Osteoblast (primary cell): ENCODE results near the gene TLL1. TPM values are rescaled to one million over a fixed set of nuclear protein-coding genes. Genes with fewer than 3 reads are reported as not detected.

ENCODE experiments used
- DNase-seq: peaks from one replicate; pipeline ENCODE4 v3.0.0; 2011; ENCODE audit warnings: low spot score, mixed read lengths; ENCODE audit not compliant: insufficient read length; ENCODE audit errors: missing footprints
- H2AFZ ChIP-seq: 2 replicates; pipeline ENCODE4 v1.6.0; 2011; ENCODE audit warnings: mild to moderate bottlenecking, low read length
- H3K27ac ChIP-seq: 2 replicates; pipeline ENCODE4 v1.5.1; 2011; ENCODE audit warnings: mild to moderate bottlenecking, low read depth, low read length, moderate library complexity
- H3K27me3 ChIP-seq: 2 replicates; pipeline ENCODE4 v1.6.0; 2012; ENCODE audit warnings: mild to moderate bottlenecking, control low read depth, inconsistent platforms, low read length, moderate library complexity; ENCODE audit not compliant: insufficient read depth
- H3K36me3 ChIP-seq: 2 replicates; pipeline ENCODE4 v1.5.1; 2011; ENCODE audit warnings: mild to moderate bottlenecking, low read length, control low read depth, moderate library complexity; ENCODE audit not compliant: insufficient read depth
- H3K4me1 ChIP-seq: 2 replicates; pipeline ENCODE4 v1.5.1; 2011; ENCODE audit warnings: mild to moderate bottlenecking, low read length, control low read depth, moderate library complexity; ENCODE audit not compliant: insufficient read depth
- H3K4me2 ChIP-seq: 2 replicates; pipeline ENCODE4 v1.6.0; 2011; ENCODE audit warnings: mild to moderate bottlenecking, low read length; ENCODE audit not compliant: insufficient read depth
- H3K4me3 ChIP-seq: fragments of 200-600 bp; sonication (generic); 3 replicates; pipeline ENCODE4 v1.5.1; 2012; ENCODE audit warnings: mild to moderate bottlenecking, low read length, inconsistent platforms; ENCODE audit not compliant: insufficient read depth
- H3K79me2 ChIP-seq: 2 replicates; pipeline ENCODE4 v1.6.0; 2012; ENCODE audit warnings: mild to moderate bottlenecking, low read length, control low read depth, inconsistent platforms; ENCODE audit not compliant: insufficient read depth
- H3K9me3 ChIP-seq: 2 replicates; pipeline ENCODE4 v1.5.1; 2011; ENCODE audit warnings: low read depth, low read length, control low read depth
- H4K20me1 ChIP-seq: 2 replicates; pipeline ENCODE4 v1.6.0; 2012; ENCODE audit warnings: mild to moderate bottlenecking, low read length, control low read depth; ENCODE audit not compliant: insufficient read depth
- CTCF ChIP-seq: IDR thresholded peaks from 2 replicates; pipeline ENCODE4 v1.5.1; 2011; ENCODE audit warnings: mild to moderate bottlenecking, low read depth, low read length, moderate library complexity; ENCODE audit errors: extremely low read depth
- total RNA-seq: library from RNA; depleted of rRNA; stranded (reverse); fragments of >200 nt; gene quantifications from 2 replicates; pipeline ENCODE4 v1.2.3, GENCODE V29; 2012

The TLL1 gene
- total RNA-seq, 1 donor = 0.36 TPM

- H3K27ac ChIP-seq = no peak overlapping the region
- no peaks in the 10 kb centered on the region for H3K27me3 ChIP-seq
- no peak for TF ChIP-seq CTCF
- no peak overlapping the region for H2AFZ ChIP-seq
- no peaks in the 10 kb centered on the region for H3K36me3 ChIP-seq
- H3K4me1 ChIP-seq = no peaks in the 10 kb centered on the region
- H3K79me2 ChIP-seq = no peaks in the 10 kb centered on the region
- no peak for DNase-seq
- H3K9me3 ChIP-seq = no peaks in the 10 kb centered on the region
- no peaks in the 10 kb centered on the region for H4K20me1 ChIP-seq
- no peak overlapping the region for H3K4me2 ChIP-seq
- H3K4me3 ChIP-seq = no peak overlapping the region
Observed at GRCh38 chr4:165971446-165971845, 98.4 kb downstream of the TLL1 start.

- Histone ChIP-seq H2AFZ (no peak overlapping the region), H3K79me2 (no peaks in the 10 kb centered on the region), H4K20me1 (no peaks in the 10 kb centered on the region), H3K27me3 (no peaks in the 10 kb centered on the region), H3K27ac (no peak overlapping the region), H3K36me3 (no peaks in the 10 kb centered on the region), H3K4me1 (no peaks in the 10 kb centered on the region), H3K4me2 (no peak overlapping the region), H3K4me3 (no peak overlapping the region), H3K9me3 (no peaks in the 10 kb centered on the region)
- no peak for DNase-seq
- no peak for TF ChIP-seq CTCF
Observed at GRCh38 chr4:165971933-165972332, 98.9 kb downstream of the TLL1 start.

GRCh38 chr4:165972747-165973146 lies 99.7 kb downstream of the TLL1 start:
- TF ChIP-seq CTCF = no peak
- H2AFZ ChIP-seq = no peak overlapping the region
- peak; percentile 23 for DNase-seq

GRCh38 chr4:165982934-165983333 lies 109.9 kb downstream of the TLL1 start:
- H3K4me3 ChIP-seq = no peak overlapping the region
- no peak for TF ChIP-seq CTCF
- no peak for DNase-seq
- H3K79me2 ChIP-seq = no peaks in the 10 kb centered on the region
- H3K27me3 ChIP-seq = no peaks in the 10 kb centered on the region
- no peaks in the 10 kb centered on the region for H4K20me1 ChIP-seq
- no peak overlapping the region for H3K4me2 ChIP-seq
- no peaks in the 10 kb centered on the region for H3K9me3 ChIP-seq
- no peaks in the 10 kb centered on the region for H3K4me1 ChIP-seq
- no peak overlapping the region for H2AFZ ChIP-seq
- H3K36me3 ChIP-seq = no peaks in the 10 kb centered on the region
- no peak overlapping the region for H3K27ac ChIP-seq

More at GRCh38 chr4:165972747-165973146, 99.7 kb downstream of the TLL1 start:
- Histone ChIP-seq H3K27ac (no peak overlapping the region), H3K4me2 (no peak overlapping the region), H3K4me1 (no peaks in the 10 kb centered on the region), H4K20me1 (no peaks in the 10 kb centered on the region), H3K36me3 (no peaks in the 10 kb centered on the region), H3K4me3 (no peak overlapping the region), H3K9me3 (no peaks in the 10 kb centered on the region), H3K79me2 (no peaks in the 10 kb centered on the region), H3K27me3 (no peaks in the 10 kb centered on the region)
